Astrocyte (in vitro differentiated cells and primary cell): ENCODE measurements around the gene UNC5B. TPM values are rescaled to one million over a fixed set of nuclear protein-coding genes. Genes with fewer than 3 reads are reported as not detected.

Source experiments
- DNase-seq: peaks from one replicate; pipeline ENCODE4 v3.0.0-alpha.2; 2010; ENCODE audit warnings: low read depth
- FAIRE-seq: peaks from 2 replicates; lab custom pipeline; 2011; peaks lifted over from hg19 to GRCh38; lab: Jason Lieb, UNC
- H2AFZ ChIP-seq: 2 replicates; pipeline ENCODE4 v1.6.0; 2012; ENCODE audit warnings: low read depth, low read length, inconsistent platforms
- H3K27ac ChIP-seq: 2 replicates; pipeline ENCODE4 v1.5.1; 2011; ENCODE audit warnings: low read depth, low read length, inconsistent platforms
- H3K27me3 ChIP-seq: 2 replicates; pipeline ENCODE4 v1.6.0; 2011; ENCODE audit warnings: low read length, inconsistent platforms; ENCODE audit not compliant: insufficient read depth
- H3K36me3 ChIP-seq: 2 replicates; pipeline ENCODE4 v1.5.1; 2011; ENCODE audit warnings: low read length, inconsistent platforms; ENCODE audit not compliant: insufficient read depth
- H3K4me1 ChIP-seq: 2 replicates; pipeline ENCODE4 v1.5.1; 2011; ENCODE audit warnings: low read length, inconsistent platforms; ENCODE audit not compliant: insufficient read depth
- H3K4me2 ChIP-seq: 2 replicates; pipeline ENCODE4 v1.6.0; 2012; ENCODE audit warnings: low read length, inconsistent platforms
- H3K4me3 ChIP-seq: 2 replicates; pipeline ENCODE4 v1.5.1; 2011; ENCODE audit warnings: low read depth, mild to moderate bottlenecking, low read length, inconsistent platforms; ENCODE audit not compliant: insufficient read depth
- H3K79me2 ChIP-seq: 2 replicates; pipeline ENCODE4 v1.6.0; 2012; ENCODE audit warnings: mild to moderate bottlenecking, low read length, inconsistent platforms; ENCODE audit not compliant: insufficient read depth
- H3K9ac ChIP-seq: 2 replicates; pipeline ENCODE4 v1.6.0; 2012; ENCODE audit warnings: mild to moderate bottlenecking, low read length, inconsistent platforms
- H3K9me3 ChIP-seq: 2 replicates; pipeline ENCODE4 v1.5.1; 2012; ENCODE audit warnings: low read depth, mild to moderate bottlenecking, low read length, inconsistent platforms; ENCODE audit not compliant: insufficient read depth
- H4K20me1 ChIP-seq: 2 replicates; pipeline ENCODE4 v1.6.0; 2012; ENCODE audit warnings: low read length, inconsistent platforms; ENCODE audit not compliant: insufficient read depth
- H3K27ac Mint-ChIP-seq: one replicate; pipeline ENCODE4 v1.8.0; 2021; ENCODE audit warnings: mild to moderate bottlenecking, mixed read lengths; ENCODE audit not compliant: unreplicated experiment
- H3K27me3 Mint-ChIP-seq: one replicate; pipeline ENCODE4 v1.8.0; 2021; ENCODE audit warnings: low read depth, mixed read lengths; ENCODE audit not compliant: unreplicated experiment
- H3K36me3 Mint-ChIP-seq: one replicate; pipeline ENCODE4 v1.8.0; 2021; ENCODE audit warnings: low read depth, mixed read lengths; ENCODE audit not compliant: unreplicated experiment
- H3K4me1 Mint-ChIP-seq: one replicate; pipeline ENCODE4 v1.8.0; 2021; ENCODE audit warnings: low read depth, mixed read lengths; ENCODE audit not compliant: unreplicated experiment
- H3K4me3 Mint-ChIP-seq: one replicate; pipeline ENCODE4 v1.8.0; 2021; ENCODE audit warnings: mild to moderate bottlenecking, moderate library complexity, mixed read lengths; ENCODE audit not compliant: unreplicated experiment
- H3K9me3 Mint-ChIP-seq: one replicate; pipeline ENCODE4 v1.8.0; 2021; ENCODE audit warnings: mild to moderate bottlenecking, mixed read lengths; ENCODE audit not compliant: unreplicated experiment
- CTCF ChIP-seq: IDR thresholded peaks from 2 replicates; pipeline ENCODE4 v1.5.1; 2011; ENCODE audit warnings: low read depth, mild to moderate bottlenecking, inconsistent platforms, low read length, moderate library complexity; ENCODE audit not compliant: insufficient read depth
- EZH2 ChIP-seq: IDR thresholded peaks from 2 replicates; pipeline ENCODE4 v1.6.1; 2012; ENCODE audit warnings: mild to moderate bottlenecking, low read length, inconsistent platforms; ENCODE audit not compliant: insufficient read depth
- total RNA-seq: library from RNA; stranded (reverse); gene quantifications from 2 replicates; pipeline ENCODE4 v1.2.1, GENCODE V29; 2021

UNC5B gene
- total RNA-seq, 1 donor from 2014 or later: 15.0 TPM

DNA sequence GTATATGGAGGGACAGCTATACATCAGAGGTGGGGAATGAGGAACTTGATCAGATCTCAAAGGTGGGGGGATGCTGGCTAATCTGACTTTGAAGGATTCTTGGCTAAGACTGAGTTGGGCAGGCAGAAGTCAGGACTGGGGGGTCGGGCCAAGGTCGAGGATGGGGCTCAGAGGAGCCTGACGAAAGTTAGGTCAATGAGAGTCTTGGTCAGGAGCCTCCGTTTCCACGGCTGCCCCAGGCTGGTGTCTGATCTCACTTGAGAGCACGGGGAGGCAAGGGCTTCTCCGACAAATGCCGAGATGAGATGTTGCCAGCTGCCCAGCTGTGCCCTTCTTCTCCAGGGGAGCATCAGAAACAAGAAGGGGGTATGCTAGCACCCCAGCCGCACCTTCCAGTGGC lies 112.4 kb downstream of the UNC5B start:
- Mint-ChIP-seq H3K27me3 (peaks cover 31% of the 10 kb centered on the region), H3K9me3 (no peaks in the 10 kb centered on the region), H3K4me1 (no peaks in the 10 kb centered on the region), H3K36me3 (peaks cover 15% of the 10 kb centered on the region), H3K4me3 (no peak overlapping the region), H3K27ac (no peak overlapping the region)
- Histone ChIP-seq H3K27ac (no peak overlapping the region), H3K4me1 (peaks cover 1% of the 10 kb centered on the region), H2AFZ (no peak overlapping the region), H4K20me1 (no peaks in the 10 kb centered on the region), H3K9me3 (no peaks in the 10 kb centered on the region), H3K4me2 (no peak overlapping the region), H3K27me3 (no peaks in the 10 kb centered on the region), H3K36me3 (no peaks in the 10 kb centered on the region), H3K9ac (no peak overlapping the region), H3K4me3 (no peak overlapping the region), H3K79me2 (no peaks in the 10 kb centered on the region)
- FAIRE-seq: no peak
- TF ChIP-seq EZH2 (no peak), CTCF (no peak)
- DNase-seq: no peak

GRCh38 chr10:71325267-71325666 lies 112.9 kb downstream of the UNC5B start:
- H3K4me1 Mint-ChIP-seq: no peaks in the 10 kb centered on the region
- H3K4me3 Mint-ChIP-seq: no peak overlapping the region
- no peak overlapping the region for H3K27ac Mint-ChIP-seq
- H3K4me3 ChIP-seq: no peak overlapping the region
- H3K27me3 Mint-ChIP-seq: peaks cover 29% of the 10 kb centered on the region
- no peaks in the 10 kb centered on the region for H3K9me3 Mint-ChIP-seq
- DNase-seq (no peak), FAIRE-seq (no peak)
- no peak overlapping the region for H3K9ac ChIP-seq
- no peaks in the 10 kb centered on the region for H3K79me2 ChIP-seq
- H4K20me1 ChIP-seq: no peaks in the 10 kb centered on the region
- no peak overlapping the region for H3K27ac ChIP-seq
- H3K36me3 ChIP-seq: no peaks in the 10 kb centered on the region
- TF ChIP-seq CTCF: no peak
- TF ChIP-seq EZH2: no peak
- H3K9me3 ChIP-seq: no peaks in the 10 kb centered on the region
- H3K27me3 ChIP-seq: no peaks in the 10 kb centered on the region
- peaks cover 15% of the 10 kb centered on the region for H3K36me3 Mint-ChIP-seq
- no peaks in the 10 kb centered on the region for H3K4me1 ChIP-seq
- no peak overlapping the region for H3K4me2 ChIP-seq
- no peak overlapping the region for H2AFZ ChIP-seq

- Mint-ChIP-seq H3K9me3 (no peaks in the 10 kb centered on the region), H3K27me3 (peaks cover 24% of the 10 kb centered on the region), H3K4me1 (no peaks in the 10 kb centered on the region), H3K4me3 (no peak overlapping the region), H3K36me3 (peaks cover 15% of the 10 kb centered on the region), H3K27ac (no peak overlapping the region)
- DNase-seq (no peak), FAIRE-seq (no peak)
- Histone ChIP-seq H3K27ac (no peak overlapping the region), H3K36me3 (no peaks in the 10 kb centered on the region), H3K4me3 (no peak overlapping the region), H4K20me1 (no peaks in the 10 kb centered on the region), H3K79me2 (no peaks in the 10 kb centered on the region), H3K4me2 (no peak overlapping the region), H3K4me1 (no peaks in the 10 kb centered on the region), H3K9me3 (no peaks in the 10 kb centered on the region), H2AFZ (no peak overlapping the region), H3K9ac (no peak overlapping the region), H3K27me3 (no peaks in the 10 kb centered on the region)
- no peak for TF ChIP-seq CTCF
- no peak for TF ChIP-seq EZH2
Measured at GRCh38 chr10:71326464-71326881, 114.1 kb downstream of the UNC5B start.
